HepG2 (cell line): ENCODE data around the gene ADGRL2. TPM values are rescaled to one million over a fixed set of nuclear protein-coding genes. Genes with fewer than 3 reads are reported as not detected.

Source experiments
- ATAC-seq: fragments of 200-7000 bp; cut with Tn5 transposase; 3 replicates; pipeline ENCODE4 v1.9.1; 2020; ENCODE audit warnings: mild to moderate bottlenecking, moderate library complexity
- BruUV-seq: library from RNA; stranded (reverse); fragments of 400-500 nt; replicated peaks from 2 replicates; lab custom pipeline; 2021; lab: Mats Ljungman, UMichigan
- CTCF ChIA-PET: fragments of 300-600 bp; formaldehyde crosslinking; extraction: SDS; loops from one replicate; lab custom pipeline; 2021; ENCODE audit warnings: low total read pairs, inconsistent platforms, low intra/inter-chr PET ratio; lab: Yijun Ruan, JAX
- POLR2A ChIA-PET: fragments of 350-600 bp; sonication (Branson Sonifier 250); formaldehyde crosslinking; loops from one replicate; lab custom pipeline; 2020; ENCODE audit warnings: antibody characterized with exemption, inconsistent platforms; lab: Yijun Ruan, JAX
- DNase-seq: peaks from one replicate; pipeline ENCODE4 v3.0.0-alpha.2; 2015; ENCODE audit warnings: low spot score
- FAIRE-seq: peaks from 3 replicates; lab custom pipeline; 2011; peaks lifted over from hg19 to GRCh38; lab: Jason Lieb, UNC
- H2AFZ ChIP-seq: one replicate; pipeline ENCODE4 v1.6.1; 2011; ENCODE audit warnings: low read length, inconsistent platforms
- H3K27ac ChIP-seq: fragments of 300-600 bp; 3 replicates; pipeline ENCODE4 v1.8.0; 2011; ENCODE audit warnings: mixed run types, mild to moderate bottlenecking, mixed read lengths, low read length, inconsistent platforms; ENCODE audit not compliant: insufficient read depth; ENCODE audit errors: extremely low read length
- H3K27me3 ChIP-seq, 2 experiments: fragments of 200-600 bp in 1 of 2; 2 replicates in 1 of 2; 3 replicates in 1 of 2; pipeline versions ENCODE4 v1.6.0 to v1.8.0; 2011; ENCODE audit warnings: low read length in 2 of 2, mild to moderate bottlenecking in 2 of 2, moderate library complexity in 2 of 2, inconsistent platforms in 1 of 2; ENCODE audit not compliant: insufficient read depth in 2 of 2, control insufficient read depth in 1 of 2
- H3K36me3 ChIP-seq, 2 experiments: fragments of 200-600 bp in 1 of 2; replicated peaks in 1 of 2; 2 replicates in 1 of 2; 3 replicates in 1 of 2; pipeline versions ENCODE4 v1.5.1 to v1.8.0; 2011; ENCODE audit warnings: low read length in 2 of 2, inconsistent platforms in 1 of 2; ENCODE audit not compliant: insufficient read depth in 2 of 2, control insufficient read depth in 1 of 2
- H3K4me1 ChIP-seq: 2 replicates; pipeline ENCODE4 v1.5.1; 2012; ENCODE audit warnings: low read length, inconsistent platforms; ENCODE audit not compliant: insufficient read depth
- H3K4me2 ChIP-seq: 2 replicates; pipeline ENCODE4 v1.6.0; 2011; ENCODE audit warnings: low read depth, low read length, inconsistent platforms
- H3K4me3 ChIP-seq, 3 experiments: fragments of 200-600 bp in 1 of 3; sonication (generic), shearing (Covaris generic) in 1 of 3; replicated peaks in 1 of 3; 2 replicates each; pipeline ENCODE4 v1.5.1; 2011 to 2016; ENCODE audit warnings: low read length in 3 of 3, inconsistent platforms in 2 of 3, low read depth in 2 of 3, mild to moderate bottlenecking in 2 of 3, control low read depth in 1 of 3, mixed read lengths in 1 of 3; ENCODE audit not compliant: insufficient read depth in 1 of 3
- H3K79me2 ChIP-seq: one replicate; pipeline ENCODE4 v1.6.1; 2011; ENCODE audit warnings: low read length, inconsistent platforms; ENCODE audit not compliant: insufficient read depth
- H3K9ac ChIP-seq: 2 replicates; pipeline ENCODE4 v1.6.0; 2011; ENCODE audit warnings: mild to moderate bottlenecking, low read depth, low read length, inconsistent platforms; ENCODE audit not compliant: insufficient read depth
- H3K9me3 ChIP-seq: 2 replicates; pipeline ENCODE4 v1.5.1; 2012; ENCODE audit warnings: mild to moderate bottlenecking, low read length
- H4K20me1 ChIP-seq: 2 replicates; pipeline ENCODE4 v1.6.0; 2011; ENCODE audit warnings: inconsistent platforms, mild to moderate bottlenecking, low read length, moderate library complexity; ENCODE audit not compliant: insufficient read depth
- ATM ChIP-seq: fragments of 450-650 bp; IDR thresholded peaks from 2 replicates; pipeline ENCODE4 v1.7.1; 2017; ENCODE audit warnings: mild to moderate bottlenecking, borderline replicate concordance
- MAFF ChIP-seq: IDR thresholded peaks from 2 replicates; pipeline ENCODE4 v1.6.1; 2011; ENCODE audit warnings: low read depth, low read length, improper control_type of control experiment
- MAFK ChIP-seq, 2 experiments: IDR thresholded peaks in 1 of 2; conservative IDR thresholded peaks in 1 of 2; 2 replicates each; pipeline ENCODE4 v1.6.1; 2011; ENCODE audit warnings: improper control_type of control experiment in 2 of 2, low read length in 2 of 2
- SP5 ChIP-seq: IDR thresholded peaks from 2 replicates; pipeline ENCODE4 v1.6.1; 2016; ENCODE audit warnings: low read depth, borderline replicate concordance
- WGBS: methylation state at CpG from one replicate; pipeline ENCODE4 v1.1.6; 2017; ENCODE audit warnings: low lambda C conversion rate; 5-methylcytosine and 5-hydroxymethylcytosine counted together
- in situ Hi-C: cut with HindIII; loops from 2 replicates; pipeline ENCODE4 v1.10.0; 2017; ENCODE audit warnings: low pct_unique_long_range_greater_than_20kb; ENCODE audit not compliant: extremely low pct_ligation_motif_present
- intact Hi-C: fragments of 100-400 bp; cut with micrococcal nuclease; formaldehyde crosslinking; loops from one replicate; pipeline ENCODE4 v1.10.0; 2022; ENCODE audit not compliant: unreplicated experiment
- polyA plus RNA-seq, 8 experiments: library from polyadenylated mRNA; depleted of rRNA in 3 of 8; stranded (reverse) in 7 of 8; unstranded in 1 of 8; fragments of >200 nt; fragmentation: Illumina TruSeq in 4 of 8; extraction: Trizol in 4 of 8; gene quantifications; 2 replicates each; pipeline versions ENCODE4 v1.2.1 to v1.2.3, GENCODE V29; 2011 to 2016; ENCODE audit warnings: low read depth in 4 of 8, missing spikeins in 1 of 8, mixed read lengths in 1 of 8; ENCODE audit not compliant: insufficient read depth in 1 of 8
- total RNA-seq, 5 experiments: library from RNA; depleted of rRNA; stranded (reverse); fragments of >200 nt; fragmentation: Illumina TruSeq; extraction: Trizol; gene quantifications; 2 replicates each; pipeline ENCODE4 v1.2.3, GENCODE V29; 2016; ENCODE audit warnings: low read depth in 1 of 5

The ADGRL2 gene
- total and polyA plus RNA-seq, 2 of the 13 experiments (the other 11 are each of a cell fraction or from before 2014, with no cell fraction given): 15.3 to 31.6 TPM

DNA sequence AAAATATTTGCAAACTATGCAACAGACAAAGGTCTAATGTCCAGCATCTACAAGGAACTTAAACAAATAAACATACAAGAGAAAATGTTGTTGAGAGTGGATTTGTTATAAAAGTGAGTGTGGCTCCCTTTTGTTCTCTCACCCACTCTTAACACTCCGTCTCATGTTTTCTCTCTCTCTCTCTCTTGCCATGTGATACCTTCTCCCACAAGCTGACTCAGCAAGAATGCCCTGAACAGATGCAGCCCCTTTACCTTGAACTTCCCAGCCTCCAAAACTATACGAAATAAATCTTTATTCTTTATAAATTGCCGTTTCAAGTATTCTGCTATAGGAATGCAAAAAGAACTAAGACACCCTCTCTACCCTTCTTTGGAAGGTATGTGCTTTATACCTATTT lies 234.1 kb downstream of the ADGRL2 start:
- Histone ChIP-seq H4K20me1 (no peaks in the 10 kb centered on the region), H3K4me3 (no peak overlapping the region), H3K4me1 (no peaks in the 10 kb centered on the region), H3K9ac (no peak overlapping the region), H3K36me3 (no peaks in the 10 kb centered on the region), H3K4me2 (no peak overlapping the region), H2AFZ (no peak overlapping the region), H3K27ac (no peak overlapping the region), H3K9me3 (peaks cover 43% of the 10 kb centered on the region), H3K79me2 (no peaks in the 10 kb centered on the region), H3K27me3 (no peaks in the 10 kb centered on the region)
- in situ Hi-C loops (no loop called here), intact Hi-C loops (no loop called here)
- TF ChIP-seq MAFF (peak; percentile 93), ATM (no peak), MAFK (conservative IDR thresholded peaks at IDR 0.05 in 1 of 2, IDR thresholded peaks at IDR 0.05 in 1 of 2; ENCODE audit: low read length in 2 of 2) (peak; percentile 92 to 95), SP5 (no peak)
- POLR2A ChIA-PET: no interaction called here
- BruUV-seq: no TSS peak
- 1% methylated on average over 3 of the region's 3 CpGs for WGBS
- ATAC-seq (no peak), DNase-seq (no peak), FAIRE-seq (no peak)
- CTCF ChIA-PET: no interaction called here
